HepG2 (cell line): ENCODE measurements around the gene MAML1. TPM values are rescaled to one million over a fixed set of nuclear protein-coding genes. Genes with fewer than 3 reads are reported as not detected.

Experiments
- ARID2 ChIP-seq: sonication (generic); formaldehyde crosslinking; IDR thresholded peaks from 2 replicates; pipeline ENCODE4 v1.8.1; 2022; ENCODE audit warnings: mild to moderate bottlenecking, missing genetic modification reagents, borderline replicate concordance
- ATF3 ChIP-seq: sonication (generic); formaldehyde crosslinking; IDR thresholded peaks from 2 replicates; pipeline ENCODE4 v1.4.0; 2020; ENCODE audit warnings: missing genetic modification reagents
- CBX1 ChIP-seq: IDR thresholded peaks from one replicate; pipeline ENCODE4 v1.6.1; 2016; ENCODE audit warnings: antibody characterized with exemption, low read depth
- DR1 ChIP-seq: sonication (generic); formaldehyde crosslinking; IDR thresholded peaks from 2 replicates; pipeline ENCODE4 v1.8.0; 2021; ENCODE audit warnings: mild to moderate bottlenecking, missing genetic modification reagents, inconsistent platforms
- FOSL2 ChIP-seq: sonication (generic); formaldehyde crosslinking; IDR thresholded peaks from 2 replicates; pipeline ENCODE4 v1.4.0; 2020; ENCODE audit warnings: missing genetic modification reagents
- FOXM1 ChIP-seq: sonication (generic); formaldehyde crosslinking; IDR thresholded peaks from 2 replicates; pipeline ENCODE4 v1.5.0; 2020; ENCODE audit warnings: missing genetic modification reagents
- KLF13 ChIP-seq: sonication (generic); formaldehyde crosslinking; IDR thresholded peaks from 2 replicates; pipeline ENCODE4 v1.4.0; 2020; ENCODE audit warnings: mild to moderate bottlenecking, missing genetic modification reagents
- MAFK ChIP-seq, 2 experiments: IDR thresholded peaks in 1 of 2; conservative IDR thresholded peaks in 1 of 2; 2 replicates each; pipeline ENCODE4 v1.6.1; 2011; ENCODE audit warnings: improper control_type of control experiment in 2 of 2, low read length in 2 of 2
- MTF2 ChIP-seq: sonication (generic); formaldehyde crosslinking; IDR thresholded peaks from 2 replicates; pipeline ENCODE4 v1.5.0; 2020; ENCODE audit warnings: missing genetic modification reagents, borderline replicate concordance
- MYNN ChIP-seq: sonication (generic); formaldehyde crosslinking; IDR thresholded peaks from 2 replicates; pipeline ENCODE4 v1.4.0; 2020; ENCODE audit warnings: mild to moderate bottlenecking, low read depth, missing genetic modification reagents
- NFYB ChIP-seq: sonication (generic); formaldehyde crosslinking; IDR thresholded peaks from 2 replicates; pipeline ENCODE4 v1.4.0; 2020; ENCODE audit warnings: missing genetic modification reagents
- PRDM10 ChIP-seq: sonication (generic); formaldehyde crosslinking; IDR thresholded peaks from 2 replicates; pipeline ENCODE4 v1.4.0; 2020; ENCODE audit warnings: low read depth, missing genetic modification reagents
- RBFOX2 ChIP-seq: fragments of 200-400 bp; formaldehyde crosslinking; IDR thresholded peaks from 2 replicates; pipeline ENCODE4 v1.6.1; 2017; ENCODE audit warnings: low read depth, mild to moderate bottlenecking, low read length
- REL ChIP-seq: sonication (generic); formaldehyde crosslinking; conservative IDR thresholded peaks from 2 replicates; pipeline ENCODE4 v1.8.0; 2022; ENCODE audit warnings: mild to moderate bottlenecking, missing genetic modification reagents, moderate library complexity
- REPIN1 ChIP-seq: sonication (generic); formaldehyde crosslinking; IDR thresholded peaks from 2 replicates; pipeline ENCODE4 v1.8.0; 2022; ENCODE audit warnings: missing genetic modification reagents, low read depth, mild to moderate bottlenecking, borderline replicate concordance
- RFX1 ChIP-seq: fragments of 450-650 bp; IDR thresholded peaks from 2 replicates; pipeline ENCODE4 v1.6.1; 2017
- RNF219 ChIP-seq: sonication (generic); formaldehyde crosslinking; IDR thresholded peaks from 2 replicates; pipeline ENCODE4 v1.5.0; 2020; ENCODE audit warnings: mild to moderate bottlenecking, missing genetic modification reagents
- SIN3B ChIP-seq: fragments of 150-350 bp; IDR thresholded peaks from 2 replicates; pipeline ENCODE4 v1.6.1; 2014; ENCODE audit warnings: low read length
- SMAD9 ChIP-seq: sonication (generic); formaldehyde crosslinking; IDR thresholded peaks from 2 replicates; pipeline ENCODE4 v1.5.1; 2020; ENCODE audit warnings: mild to moderate bottlenecking, missing genetic modification reagents
- SMARCC2 ChIP-seq: fragments of 450-650 bp; IDR thresholded peaks from 2 replicates; pipeline ENCODE4 v1.6.1; 2017; ENCODE audit warnings: antibody characterized with exemption, mild to moderate bottlenecking
- SNAPC2 ChIP-seq: sonication (generic); formaldehyde crosslinking; IDR thresholded peaks from 2 replicates; pipeline ENCODE4 v1.8.1; 2022; ENCODE audit warnings: mild to moderate bottlenecking, missing genetic modification reagents
- ZC3H13 ChIP-seq: sonication (generic); formaldehyde crosslinking; IDR thresholded peaks from 2 replicates; pipeline ENCODE4 v1.8.1; 2023; ENCODE audit warnings: mild to moderate bottlenecking, missing genetic modification reagents, moderate library complexity
- ZNF124 ChIP-seq: sonication (generic); formaldehyde crosslinking; IDR thresholded peaks from 2 replicates; pipeline ENCODE4 v1.4.0; 2020; ENCODE audit warnings: missing genetic modification reagents
- ZNF180 ChIP-seq: sonication (generic); formaldehyde crosslinking; IDR thresholded peaks from 2 replicates; pipeline ENCODE4 v1.4.0; 2020; ENCODE audit warnings: low read depth, missing genetic modification reagents, borderline replicate concordance
- ZNF33A ChIP-seq: sonication (generic); formaldehyde crosslinking; IDR thresholded peaks from 2 replicates; pipeline ENCODE4 v1.5.1; 2020; ENCODE audit warnings: missing genetic modification reagents, mild to moderate bottlenecking, moderate library complexity, borderline replicate concordance
- ZNF614 ChIP-seq: IDR thresholded peaks from 2 replicates; pipeline ENCODE4 v1.6.1; 2018; ENCODE audit warnings: missing biosample characterization, missing genetic modification reagents, inconsistent platforms, borderline replicate concordance
- polyA plus RNA-seq, 8 experiments: library from polyadenylated mRNA; depleted of rRNA in 3 of 8; stranded (reverse) in 7 of 8; unstranded in 1 of 8; fragments of >200 nt; fragmentation: Illumina TruSeq in 4 of 8; extraction: Trizol in 4 of 8; gene quantifications; 2 replicates each; pipeline versions ENCODE4 v1.2.1 to v1.2.3, GENCODE V29; 2011 to 2016; ENCODE audit warnings: low read depth in 4 of 8, missing spikeins in 1 of 8, mixed read lengths in 1 of 8; ENCODE audit not compliant: insufficient read depth in 1 of 8
- total RNA-seq, 5 experiments: library from RNA; depleted of rRNA; stranded (reverse); fragments of >200 nt; fragmentation: Illumina TruSeq; extraction: Trizol; gene quantifications; 2 replicates each; pipeline ENCODE4 v1.2.3, GENCODE V29; 2016; ENCODE audit warnings: low read depth in 1 of 5

Gene MAML1
- total and polyA plus RNA-seq, 2 of the 13 experiments (the other 11 are each of a cell fraction or from before 2014, with no cell fraction given): 10.0 to 10.8 TPM

GRCh38 chr5:179698935-179699615 is 33.5 kb upstream of the MAML1 start, which contains the start of gene CANX (continued):
- no peak for TF ChIP-seq RNF219 (CRISPR knock-in tag)
- no peak for TF ChIP-seq CBX1
- 0 out of 2 replicates have a peak, but pooled peaks have one; percentile 24 for TF ChIP-seq KLF13 (CRISPR knock-in tag)
- no peak for TF ChIP-seq ZNF124
- TF ChIP-seq SNAPC2 (CRISPR knock-in tag): no peak
- no peak for TF ChIP-seq NFYB
- TF ChIP-seq RFX1: no peak
- TF ChIP-seq ZC3H13 (CRISPR knock-in tag): 0 out of 2 replicates have a peak, but pooled peaks have one; percentile 49
- TF ChIP-seq REL (CRISPR knock-in tag): peak; percentile 86
- TF ChIP-seq MYNN: peak; percentile 65; the same call in 1 of the 2 replicates
- no peak for TF ChIP-seq MTF2
- no peak for TF ChIP-seq REPIN1
- no peak for TF ChIP-seq ARID2 (CRISPR knock-in tag)
- 0 out of 2 replicates have a peak, but pooled peaks have one; percentile 41 for TF ChIP-seq ATF3 (CRISPR knock-in tag)
- TF ChIP-seq FOXM1: no peak
- no peak for TF ChIP-seq SMARCC2
- TF ChIP-seq PRDM10: no peak
- no peak for TF ChIP-seq SIN3B
- TF ChIP-seq SMAD9: no peak
- no peak for TF ChIP-seq ZNF614 (CRISPR knock-in tag)
- TF ChIP-seq ZNF33A: no peak
- TF ChIP-seq RBFOX2: peak; percentile 99
- no peak for TF ChIP-seq ZNF180 (CRISPR knock-in tag)
- peak; percentile 0; the same call in 1 of the 2 replicates for TF ChIP-seq DR1 (CRISPR knock-in tag)
- TF ChIP-seq MAFK (conservative IDR thresholded peaks at IDR 0.05 in 1 of 2, IDR thresholded peaks at IDR 0.05 in 1 of 2; ENCODE audit: low read length in 2 of 2): no peak
- no peak for TF ChIP-seq FOSL2 (CRISPR knock-in tag)
